D721Med (cell line): Measurements from ENCODE around the gene OSGIN1.

Source experiments
- DNase-seq: peaks from one replicate; pipeline ENCODE4 v3.0.0; 2011; ENCODE audit warnings: low spot score; ENCODE audit not compliant: insufficient read length
- FAIRE-seq: peaks from 2 replicates; lab custom pipeline; 2011; peaks lifted over from hg19 to GRCh38; lab: Jason Lieb, UNC
- TF ChIP-seq, protein P1 (sequence below): IDR thresholded peaks from 2 replicates; pipeline ENCODE4 v1.5.1; 2012; ENCODE audit warnings: mild to moderate bottlenecking, control low read depth; ENCODE audit not compliant: insufficient read depth; ENCODE audit errors: missing control alignments

The OSGIN1 gene

DNA sequence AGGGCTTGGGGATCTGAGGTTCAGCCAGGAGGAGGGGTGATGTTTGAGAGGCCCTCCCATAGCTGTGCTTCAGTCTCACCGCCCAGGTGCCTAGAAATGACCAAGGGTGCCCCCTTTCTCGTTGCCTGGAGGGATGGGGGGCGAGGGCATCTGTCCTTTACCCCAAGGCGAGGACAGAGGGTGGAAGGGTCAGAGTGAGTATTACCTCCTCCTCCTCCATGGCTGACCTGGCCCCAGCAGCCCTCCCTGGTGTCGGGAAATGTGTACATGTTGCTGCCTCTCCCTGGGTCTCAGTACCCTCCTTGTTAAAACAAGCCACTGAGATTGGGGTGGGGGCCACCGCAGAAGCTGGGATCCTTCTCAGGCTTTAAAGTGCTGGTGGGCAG lies 17.4 kb downstream of the OSGIN1 start:
- TF ChIP-seq, protein P1, sequence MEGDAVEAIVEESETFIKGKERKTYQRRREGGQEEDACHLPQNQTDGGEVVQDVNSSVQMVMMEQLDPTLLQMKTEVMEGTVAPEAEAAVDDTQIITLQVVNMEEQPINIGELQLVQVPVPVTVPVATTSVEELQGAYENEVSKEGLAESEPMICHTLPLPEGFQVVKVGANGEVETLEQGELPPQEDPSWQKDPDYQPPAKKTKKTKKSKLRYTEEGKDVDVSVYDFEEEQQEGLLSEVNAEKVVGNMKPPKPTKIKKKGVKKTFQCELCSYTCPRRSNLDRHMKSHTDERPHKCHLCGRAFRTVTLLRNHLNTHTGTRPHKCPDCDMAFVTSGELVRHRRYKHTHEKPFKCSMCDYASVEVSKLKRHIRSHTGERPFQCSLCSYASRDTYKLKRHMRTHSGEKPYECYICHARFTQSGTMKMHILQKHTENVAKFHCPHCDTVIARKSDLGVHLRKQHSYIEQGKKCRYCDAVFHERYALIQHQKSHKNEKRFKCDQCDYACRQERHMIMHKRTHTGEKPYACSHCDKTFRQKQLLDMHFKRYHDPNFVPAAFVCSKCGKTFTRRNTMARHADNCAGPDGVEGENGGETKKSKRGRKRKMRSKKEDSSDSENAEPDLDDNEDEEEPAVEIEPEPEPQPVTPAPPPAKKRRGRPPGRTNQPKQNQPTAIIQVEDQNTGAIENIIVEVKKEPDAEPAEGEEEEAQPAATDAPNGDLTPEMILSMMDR: no peak
- FAIRE-seq (no peak), DNase-seq (no peak)

- TF ChIP-seq, protein P1: no peak
- FAIRE-seq: no peak
- DNase-seq: no peak
Observed at GRCh38 chr16:83971165-83972130, 18.4 kb downstream of the OSGIN1 start.

- FAIRE-seq (no peak), DNase-seq (no peak)
- TF ChIP-seq, protein P1: no peak
Observed at GRCh38 chr16:83972256-83973008, 19.4 kb downstream of the OSGIN1 start.

DNA sequence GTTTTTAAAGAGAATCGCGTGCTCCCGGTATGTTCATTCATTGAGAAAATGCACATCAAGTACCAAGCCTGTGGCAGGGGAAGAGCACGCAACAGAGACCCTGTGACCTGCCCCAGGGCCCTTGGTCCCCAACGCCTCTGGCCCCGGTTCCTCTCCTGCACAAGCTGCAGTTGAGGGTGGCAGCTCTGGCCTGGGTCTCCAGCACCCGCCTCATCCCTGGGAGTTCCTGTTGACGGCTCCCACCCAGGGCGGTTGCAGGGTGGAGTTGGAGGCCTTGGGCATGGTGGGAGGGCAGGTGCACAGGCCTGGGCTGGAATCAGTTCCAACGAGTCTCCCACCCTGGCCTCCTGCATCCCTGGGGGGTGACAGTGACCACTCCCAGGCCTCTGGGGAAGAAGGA lies 20.0 kb downstream of the OSGIN1 start:
- no peak for FAIRE-seq
- TF ChIP-seq, protein P1: no peak
- DNase-seq: no peak

- FAIRE-seq (no peak), DNase-seq (no peak)
- TF ChIP-seq, protein P1: no peak
Observed at GRCh38 chr16:83973581-83974385, 20.7 kb downstream of the OSGIN1 start.

DNA sequence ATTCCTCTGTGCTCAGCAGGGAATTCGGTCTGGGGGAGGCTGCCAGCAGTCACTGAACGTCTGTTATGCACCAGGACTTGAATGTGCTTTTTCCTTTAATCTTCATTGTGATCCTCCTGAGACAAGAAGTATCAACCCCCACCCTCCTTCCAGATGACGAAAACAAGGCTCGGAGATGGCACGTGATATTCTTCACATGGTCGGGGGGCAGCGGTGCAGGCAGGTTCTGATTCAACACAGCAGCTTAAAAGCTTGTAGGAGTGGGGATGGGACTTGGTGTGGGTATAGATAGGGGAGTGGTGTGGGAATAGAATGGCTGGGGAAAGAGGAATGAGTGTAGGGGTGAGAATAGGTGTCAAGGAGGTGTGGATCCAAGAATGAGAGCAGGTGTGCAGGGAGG lies 21.4 kb downstream of the OSGIN1 start:
- no peak for FAIRE-seq
- DNase-seq: no peak
- TF ChIP-seq, protein P1: no peak
